Astrocyte (in vitro differentiated cells and primary cell): ENCODE data around the gene IPPK. TPM values are rescaled to one million over a fixed set of nuclear protein-coding genes. Genes with fewer than 3 reads are reported as not detected.
"Not testable (repeated sequence)": the region's sequence is repeated elsewhere in the genome, so short reads cannot be mapped to it uniquely, and the experiment has no call there.

ENCODE experiments used
- DNase-seq: peaks from one replicate; pipeline ENCODE4 v3.0.0-alpha.2; 2010; ENCODE audit warnings: low read depth
- FAIRE-seq: peaks from 2 replicates; lab custom pipeline; 2011; peaks lifted over from hg19 to GRCh38; lab: Jason Lieb, UNC
- H2AFZ ChIP-seq: 2 replicates; pipeline ENCODE4 v1.6.0; 2012; ENCODE audit warnings: low read depth, low read length, inconsistent platforms
- H3K27ac ChIP-seq: 2 replicates; pipeline ENCODE4 v1.5.1; 2011; ENCODE audit warnings: low read depth, low read length, inconsistent platforms
- H3K27me3 ChIP-seq: 2 replicates; pipeline ENCODE4 v1.6.0; 2011; ENCODE audit warnings: low read length, inconsistent platforms; ENCODE audit not compliant: insufficient read depth
- H3K36me3 ChIP-seq: 2 replicates; pipeline ENCODE4 v1.5.1; 2011; ENCODE audit warnings: low read length, inconsistent platforms; ENCODE audit not compliant: insufficient read depth
- H3K4me1 ChIP-seq: 2 replicates; pipeline ENCODE4 v1.5.1; 2011; ENCODE audit warnings: low read length, inconsistent platforms; ENCODE audit not compliant: insufficient read depth
- H3K4me2 ChIP-seq: 2 replicates; pipeline ENCODE4 v1.6.0; 2012; ENCODE audit warnings: low read length, inconsistent platforms
- H3K4me3 ChIP-seq: 2 replicates; pipeline ENCODE4 v1.5.1; 2011; ENCODE audit warnings: low read depth, mild to moderate bottlenecking, low read length, inconsistent platforms; ENCODE audit not compliant: insufficient read depth
- H3K79me2 ChIP-seq: 2 replicates; pipeline ENCODE4 v1.6.0; 2012; ENCODE audit warnings: mild to moderate bottlenecking, low read length, inconsistent platforms; ENCODE audit not compliant: insufficient read depth
- H3K9ac ChIP-seq: 2 replicates; pipeline ENCODE4 v1.6.0; 2012; ENCODE audit warnings: mild to moderate bottlenecking, low read length, inconsistent platforms
- H3K9me3 ChIP-seq: 2 replicates; pipeline ENCODE4 v1.5.1; 2012; ENCODE audit warnings: low read depth, mild to moderate bottlenecking, low read length, inconsistent platforms; ENCODE audit not compliant: insufficient read depth
- H4K20me1 ChIP-seq: 2 replicates; pipeline ENCODE4 v1.6.0; 2012; ENCODE audit warnings: low read length, inconsistent platforms; ENCODE audit not compliant: insufficient read depth
- H3K27ac Mint-ChIP-seq: one replicate; pipeline ENCODE4 v1.8.0; 2021; ENCODE audit warnings: mild to moderate bottlenecking, mixed read lengths; ENCODE audit not compliant: unreplicated experiment
- H3K27me3 Mint-ChIP-seq: one replicate; pipeline ENCODE4 v1.8.0; 2021; ENCODE audit warnings: low read depth, mixed read lengths; ENCODE audit not compliant: unreplicated experiment
- H3K36me3 Mint-ChIP-seq: one replicate; pipeline ENCODE4 v1.8.0; 2021; ENCODE audit warnings: low read depth, mixed read lengths; ENCODE audit not compliant: unreplicated experiment
- H3K4me1 Mint-ChIP-seq: one replicate; pipeline ENCODE4 v1.8.0; 2021; ENCODE audit warnings: low read depth, mixed read lengths; ENCODE audit not compliant: unreplicated experiment
- H3K4me3 Mint-ChIP-seq: one replicate; pipeline ENCODE4 v1.8.0; 2021; ENCODE audit warnings: mild to moderate bottlenecking, moderate library complexity, mixed read lengths; ENCODE audit not compliant: unreplicated experiment
- H3K9me3 Mint-ChIP-seq: one replicate; pipeline ENCODE4 v1.8.0; 2021; ENCODE audit warnings: mild to moderate bottlenecking, mixed read lengths; ENCODE audit not compliant: unreplicated experiment
- CTCF ChIP-seq: IDR thresholded peaks from 2 replicates; pipeline ENCODE4 v1.5.1; 2011; ENCODE audit warnings: low read depth, mild to moderate bottlenecking, inconsistent platforms, low read length, moderate library complexity; ENCODE audit not compliant: insufficient read depth
- EZH2 ChIP-seq: IDR thresholded peaks from 2 replicates; pipeline ENCODE4 v1.6.1; 2012; ENCODE audit warnings: mild to moderate bottlenecking, low read length, inconsistent platforms; ENCODE audit not compliant: insufficient read depth
- total RNA-seq: library from RNA; stranded (reverse); gene quantifications from 2 replicates; pipeline ENCODE4 v1.2.1, GENCODE V29; 2021

The IPPK gene
- total RNA-seq, 1 donor from 2014 or later: 14.1 TPM

- no peak overlapping the region for H3K9ac ChIP-seq
- H3K4me3 Mint-ChIP-seq: no peak overlapping the region
- no peak overlapping the region for H3K4me2 ChIP-seq
Observed at GRCh38 chr9:92589923-92590322, 80.0 kb downstream of the IPPK start.

GRCh38 chr9:92576175-92576574, 93.8 kb downstream of the IPPK start:
- Histone ChIP-seq H4K20me1 (no peaks in the 10 kb centered on the region), H3K36me3 (no peaks in the 10 kb centered on the region), H3K4me1 (no peaks in the 10 kb centered on the region), H3K9ac (no peak overlapping the region), H3K27ac (no peak overlapping the region), H3K27me3 (no peaks in the 10 kb centered on the region), H3K79me2 (no peaks in the 10 kb centered on the region), H2AFZ (no peak overlapping the region), H3K4me3 (no peak overlapping the region), H3K4me2 (no peak overlapping the region), H3K9me3 (no peaks in the 10 kb centered on the region)
- H3K27ac Mint-ChIP-seq: no peak overlapping the region
- H3K4me1 Mint-ChIP-seq: no peaks in the 10 kb centered on the region
- no peak for TF ChIP-seq EZH2
- no peak for TF ChIP-seq CTCF
- H3K4me3 Mint-ChIP-seq: no peak overlapping the region
- DNase-seq (no peak), FAIRE-seq (peak; percentile 50)
- H3K36me3 Mint-ChIP-seq: peaks cover 3% of the 10 kb centered on the region
- H3K27me3 Mint-ChIP-seq: peaks cover 2% of the 10 kb centered on the region
- peaks cover 9% of the 10 kb centered on the region for H3K9me3 Mint-ChIP-seq

More at GRCh38 chr9:92589923-92590322, 80.0 kb downstream of the IPPK start:
- Histone ChIP-seq H3K4me3 (no peak overlapping the region), H2AFZ (no peak overlapping the region), H3K9me3 (no peaks in the 10 kb centered on the region), H3K27me3 (no peaks in the 10 kb centered on the region), H4K20me1 (no peaks in the 10 kb centered on the region), H3K4me1 (no peaks in the 10 kb centered on the region), H3K36me3 (no peaks in the 10 kb centered on the region), H3K79me2 (no peaks in the 10 kb centered on the region), H3K27ac (no peak overlapping the region)
- DNase-seq: no peak
- Mint-ChIP-seq H3K9me3 (peaks cover 6% of the 10 kb centered on the region), H3K36me3 (peaks cover 4% of the 10 kb centered on the region), H3K4me1 (peaks cover 3% of the 10 kb centered on the region), H3K27me3 (no peaks in the 10 kb centered on the region), H3K27ac (no peak overlapping the region)
- TF ChIP-seq EZH2: no peak
- TF ChIP-seq CTCF: no peak
- no peak for FAIRE-seq

GRCh38 chr9:92573612-92574011, 96.3 kb downstream of the IPPK start:
- H3K4me3 Mint-ChIP-seq, H3K27ac Mint-ChIP-seq, H3K9me3 Mint-ChIP-seq, H3K4me1 ChIP-seq, H3K4me2 ChIP-seq, DNase-seq, H3K36me3 Mint-ChIP-seq, H3K27me3 ChIP-seq, H3K9ac ChIP-seq, H3K27me3 Mint-ChIP-seq, H3K27ac ChIP-seq, H3K79me2 ChIP-seq, H3K4me1 Mint-ChIP-seq, H3K4me3 ChIP-seq, FAIRE-seq, H2AFZ ChIP-seq, H3K36me3 ChIP-seq, H4K20me1 ChIP-seq, H3K9me3 ChIP-seq: not testable (repeated sequence)

GRCh38 chr9:92571871-92572270, 98.1 kb downstream of the IPPK start:
- H3K4me3 ChIP-seq, H3K36me3 Mint-ChIP-seq, H3K4me1 ChIP-seq, H3K4me3 Mint-ChIP-seq, H3K9me3 ChIP-seq, H3K4me1 Mint-ChIP-seq, H2AFZ ChIP-seq, DNase-seq, H3K27me3 Mint-ChIP-seq, H3K27ac ChIP-seq, H3K9ac ChIP-seq, FAIRE-seq, H3K9me3 Mint-ChIP-seq, H3K4me2 ChIP-seq, H3K79me2 ChIP-seq, H3K36me3 ChIP-seq, H3K27ac Mint-ChIP-seq, H4K20me1 ChIP-seq, H3K27me3 ChIP-seq: not testable (repeated sequence)
